K562 treated with DMSO at 1 percent for 12 hours (cell line): ENCODE results near the gene TIMP2. TPM values are rescaled to one million over a fixed set of nuclear protein-coding genes. Genes with fewer than 3 reads are reported as not detected.

ENCODE experiments used
- total RNA-seq: library from RNA; unstranded; fragments of 300-600 nt; gene quantifications from 2 replicates; pipeline ENCODE4 v1.2.3, GENCODE V29; 2022; ENCODE audit not compliant: insufficient read depth

TIMP2 gene, protein sequence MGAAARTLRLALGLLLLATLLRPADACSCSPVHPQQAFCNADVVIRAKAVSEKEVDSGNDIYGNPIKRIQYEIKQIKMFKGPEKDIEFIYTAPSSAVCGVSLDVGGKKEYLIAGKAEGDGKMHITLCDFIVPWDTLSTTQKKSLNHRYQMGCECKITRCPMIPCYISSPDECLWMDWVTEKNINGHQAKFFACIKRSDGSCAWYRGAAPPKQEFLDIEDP
- total RNA-seq, result not detected in 2 replicates

GRCh38 chr17:78925234-78925633 is at the start of gene TIMP2:
Gene TIMP2, minus strand, starts transcription at chr17:78925387. Its CDS starts 299 bp downstream, at chr17:78925088.

DNA sequence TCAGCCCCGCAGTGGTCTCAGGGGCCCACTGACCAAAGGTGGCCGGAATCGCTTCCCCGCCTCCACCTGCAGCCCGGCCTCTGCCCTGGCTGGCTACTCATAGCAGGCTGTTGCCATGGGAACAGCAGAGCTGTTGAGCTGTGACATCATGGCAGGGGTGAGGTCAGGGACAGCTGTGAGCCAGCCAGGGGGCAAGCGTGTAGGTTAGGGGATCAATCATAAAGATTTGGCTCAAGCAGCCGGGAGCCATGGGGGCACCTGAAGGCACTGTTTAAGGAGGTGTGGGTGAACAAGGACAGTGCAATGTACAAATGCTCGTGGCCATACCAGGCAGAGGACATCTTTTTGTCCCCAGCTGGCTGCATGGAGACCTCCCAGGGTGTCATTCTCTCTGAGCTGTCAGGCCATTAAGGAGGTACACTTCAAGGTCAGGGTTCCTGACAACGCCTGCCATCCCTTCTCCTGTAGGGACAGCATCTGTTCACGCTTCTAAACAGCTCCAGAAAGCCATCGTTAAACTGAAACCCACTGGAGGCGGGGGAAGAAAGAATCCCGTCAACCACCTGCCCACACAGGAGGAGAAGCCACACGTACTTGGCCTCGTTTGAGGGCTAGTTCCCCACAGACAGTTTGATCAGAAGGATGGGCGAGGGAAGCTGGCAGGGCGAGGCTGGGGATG is 21.9 kb downstream of the TIMP2 start, which contains the start of gene CEP295NL:
CEP295NL (minus strand) TSS at position 101 of the 679 bp plus-strand sequence. CDS start 1,373 bp downstream, outside the sequence.

GRCh38 chr17:78840780-78841611 is 84.2 kb downstream of the TIMP2 start, which contains the start of gene USP36:
Gene USP36, minus strand, starts transcription at chr17:78840814. Its CDS starts 4,451 bp downstream, at chr17:78836363.

Other genes starting within 250 kb of the TIMP2 start
- gene CYTH1, start 143.1 kb downstream of the TIMP2 start, total RNA-seq, result 25.0 and 38.3 TPM in 2 replicates
- 15.4 and 23.1 TPM in 2 replicates for gene USP36, start 84.6 kb downstream of the TIMP2 start, total RNA-seq
- gene CEP295NL, start 22.2 kb downstream of the TIMP2 start, total RNA-seq, result not detected in 2 replicates
- 65.3 and 75.1 TPM in 2 replicates for gene LGALS3BP, start 54.5 kb upstream of the TIMP2 start, total RNA-seq
- 40.4 and 72.2 TPM in 2 replicates for gene CANT1, start 84.4 kb upstream of the TIMP2 start, total RNA-seq
- not detected in 2 replicates for gene C1QTNF1, start 98.8 kb upstream of the TIMP2 start, total RNA-seq
- gene ENGASE, start 149.4 kb upstream of the TIMP2 start, total RNA-seq, result 8.4 and 19.3 TPM in 2 replicates